Thymus (tissue), 11 donors: Measurements from ENCODE around the gene FOXP4. TPM values are rescaled to one million over a fixed set of nuclear protein-coding genes. Genes with fewer than 3 reads are reported as not detected.
A peak's percentile ranks its signal among the peaks of the same experiment; 100 is the strongest.

Experiments used
- DNase-seq, 9 donors: peaks; one replicate each; pipeline ENCODE4 v3.0.0-alpha.2; 2013; ENCODE audit warnings: low spot score in 9 of 9, low read depth in 6 of 9, missing footprints in 1 of 9
- H3K27ac ChIP-seq, 2 donors: one replicate each; pipeline ENCODE4 v1.5.1; 2013; ENCODE audit warnings: control low read depth in 1 of 2, low read depth in 1 of 2, low read length in 1 of 2, mild to moderate bottlenecking in 1 of 2, moderate library complexity in 1 of 2
- H3K27me3 ChIP-seq, 2 donors: one replicate each; pipeline ENCODE4 v1.5.1; 2013; ENCODE audit warnings: low read length in 1 of 2; ENCODE audit not compliant: control insufficient read depth in 2 of 2, insufficient read depth in 1 of 2
- H3K36me3 ChIP-seq, 2 donors: one replicate each; pipeline ENCODE4 v1.5.1; 2013; ENCODE audit warnings: low read length in 1 of 2, mild to moderate bottlenecking in 1 of 2, moderate library complexity in 1 of 2; ENCODE audit not compliant: control insufficient read depth in 2 of 2, insufficient read depth in 2 of 2
- H3K4me1 ChIP-seq, 2 donors: one replicate each; pipeline ENCODE4 v1.5.1; 2013; ENCODE audit warnings: low read length in 2 of 2; ENCODE audit not compliant: control insufficient read depth in 2 of 2, insufficient read depth in 2 of 2
- H3K4me3 ChIP-seq, 2 donors: one replicate each; pipeline ENCODE4 v1.5.1; 2013; ENCODE audit warnings: low read length in 2 of 2, control low read depth in 1 of 2, mild to moderate bottlenecking in 1 of 2
- H3K9me3 ChIP-seq, 2 donors: one replicate each; pipeline ENCODE4 v1.5.1; 2013; ENCODE audit warnings: low read length in 1 of 2, mild to moderate bottlenecking in 1 of 2; ENCODE audit not compliant: control insufficient read depth in 2 of 2, insufficient read depth in 1 of 2
- WGBS: extraction: QIAGEN DNeasy Blood & Tissue Kit; methylation state at CpG from one replicate; pipeline ENCODE4 v1.1.7; 2013; 5-methylcytosine and 5-hydroxymethylcytosine counted together
- polyA plus RNA-seq: library from polyadenylated mRNA; stranded (reverse); fragments of 200-250 nt; gene quantifications from one replicate; pipeline ENCODE4 v1.2.3, GENCODE V29; 2013
- total RNA-seq: library from RNA; stranded (reverse); fragments of 120-200 nt; gene quantifications from one replicate; pipeline ENCODE4 v1.2.4, GENCODE V29; 2013
- donor health status: healthy.

The FOXP4 gene
- total and polyA plus RNA-seq, 2 donors, result 2.0 to 15.0 TPM

- no peak for DNase-seq
- Histone ChIP-seq H3K4me3 (no peak overlapping the region), H3K36me3 (peaks cover 0 to 3% of the 10 kb centered on the region in 2 donors), H3K4me1 (peaks cover 0 to 61% of the 10 kb centered on the region in 2 donors), H3K9me3 (no peaks in the 10 kb centered on the region), H3K27me3 (no peaks in the 10 kb centered on the region), H3K27ac (no peak overlapping the region)
- 98% methylated on average over 5 of the region's 5 CpGs for WGBS
Observed at GRCh38 chr6:41582540-41582939, 36.4 kb downstream of the FOXP4 start.

GRCh38 chr6:41583565-41583964 is 37.4 kb downstream of the FOXP4 start:
- DNase-seq, result no peak
- Histone ChIP-seq H3K4me3 (no peak overlapping the region), H3K27me3 (no peaks in the 10 kb centered on the region), H3K36me3 (peaks cover 0 to 5% of the 10 kb centered on the region in 2 donors), H3K27ac (peak overlapping the region in 1 of 2 donors; percentile 73), H3K9me3 (no peaks in the 10 kb centered on the region), H3K4me1 (peaks cover 0 to 55% of the 10 kb centered on the region in 2 donors)
- WGBS, result 92% methylated on average over 1 of the region's 1 CpG

- Histone ChIP-seq H3K36me3 (peaks cover 2 to 6% of the 10 kb centered on the region in 2 donors), H3K27me3 (no peaks in the 10 kb centered on the region), H3K27ac (peak overlapping the region in 1 of 2 donors; percentile 73), H3K4me3 (no peak overlapping the region), H3K9me3 (no peaks in the 10 kb centered on the region), H3K4me1 (peaks cover 0 to 52% of the 10 kb centered on the region in 2 donors)
- no peak for DNase-seq
- WGBS, result 93% methylated on average over 6 of the region's 6 CpGs
Observed at GRCh38 chr6:41584205-41584604, 38.0 kb downstream of the FOXP4 start.

- no peak overlapping the region for H3K27ac ChIP-seq
- DNase-seq, result no peak
- H3K36me3 ChIP-seq, result peaks cover 6 to 7% of the 10 kb centered on the region in 2 donors
- no peak overlapping the region for H3K4me3 ChIP-seq
- no peaks in the 10 kb centered on the region for H3K9me3 ChIP-seq
- peaks cover 0 to 52% of the 10 kb centered on the region in 2 donors for H3K4me1 ChIP-seq
- WGBS, result 95% methylated on average over 11 of the region's 11 CpGs
- no peaks in the 10 kb centered on the region for H3K27me3 ChIP-seq
Observed at GRCh38 chr6:41584668-41585205, 38.6 kb downstream of the FOXP4 start.

GRCh38 chr6:41585605-41586004 is 39.4 kb downstream of the FOXP4 start:
- H3K36me3 ChIP-seq, result peaks cover 4 to 13% of the 10 kb centered on the region in 2 donors
- no peak overlapping the region for H3K27ac ChIP-seq
- H3K9me3 ChIP-seq, result no peaks in the 10 kb centered on the region
- 37% methylated on average over 9 of the region's 9 CpGs for WGBS
- H3K4me1 ChIP-seq, result peaks cover 0 to 52% of the 10 kb centered on the region in 2 donors
- H3K4me3 ChIP-seq, result no peak overlapping the region
- H3K27me3 ChIP-seq, result no peaks in the 10 kb centered on the region
- no peak for DNase-seq

- no peaks in the 10 kb centered on the region for H3K9me3 ChIP-seq
- H3K27me3 ChIP-seq, result no peaks in the 10 kb centered on the region
- peaks cover 7 to 18% of the 10 kb centered on the region in 2 donors for H3K36me3 ChIP-seq
- H3K4me1 ChIP-seq, result peaks cover 0 to 52% of the 10 kb centered on the region in 2 donors
- H3K27ac ChIP-seq, result peak overlapping the region in 1 of 2 donors; percentile 11
- WGBS, result 94% methylated on average over 28 of the region's 28 CpGs
- H3K4me3 ChIP-seq, result no peak overlapping the region
- DNase-seq, result peak in 3 of 9 donors; percentile 41 to 72 (median 51)
Observed at GRCh38 chr6:41586252-41587007, 40.2 kb downstream of the FOXP4 start.

GRCh38 chr6:41587131-41587879 is 41.1 kb downstream of the FOXP4 start:
- DNase-seq, result peak in 2 of 9 donors; percentile 35 to 68
- no peaks in the 10 kb centered on the region for H3K9me3 ChIP-seq
- H3K4me1 ChIP-seq, result peaks cover 0 to 54% of the 10 kb centered on the region in 2 donors
- H3K4me3 ChIP-seq, result no peak overlapping the region
- H3K27ac ChIP-seq, result no peak overlapping the region
- no peaks in the 10 kb centered on the region for H3K27me3 ChIP-seq
- WGBS, result 89% methylated on average over 26 of the region's 26 CpGs
- peaks cover 7 to 18% of the 10 kb centered on the region in 2 donors for H3K36me3 ChIP-seq

GRCh38 chr6:41588111-41588510 is 41.9 kb downstream of the FOXP4 start:
- DNase-seq, result no peak
- H3K9me3 ChIP-seq, result no peaks in the 10 kb centered on the region
- H3K4me3 ChIP-seq, result no peak overlapping the region
- no peaks in the 10 kb centered on the region for H3K27me3 ChIP-seq
- no peak overlapping the region for H3K27ac ChIP-seq
- H3K36me3 ChIP-seq, result peaks cover 11 to 18% of the 10 kb centered on the region in 2 donors
- peaks cover 0 to 51% of the 10 kb centered on the region in 2 donors for H3K4me1 ChIP-seq
- WGBS, result 94% methylated on average over 15 of the region's 15 CpGs

GRCh38 chr6:41589223-41589622 is 43.0 kb downstream of the FOXP4 start:
- H3K27ac ChIP-seq, result no peak overlapping the region
- H3K4me3 ChIP-seq, result no peak overlapping the region
- no peak for DNase-seq
- peaks cover 12 to 18% of the 10 kb centered on the region in 2 donors for H3K36me3 ChIP-seq
- H3K9me3 ChIP-seq, result no peaks in the 10 kb centered on the region
- 97% methylated on average over 4 of the region's 4 CpGs for WGBS
- H3K27me3 ChIP-seq, result no peaks in the 10 kb centered on the region
- peaks cover 0 to 40% of the 10 kb centered on the region in 2 donors for H3K4me1 ChIP-seq
